Measurements from ENCODE around the gene ZRANB3. TPM values are rescaled to one million over a fixed set of nuclear protein-coding genes. Genes with fewer than 3 reads are reported as not detected.

ZRANB3 gene
- total RNA-seq, 3 donors from 2014 or later (not counting 1 experiment from before 2014, with no cell fraction given): 5.0 to 7.7 (median 5.3) TPM

DNA sequence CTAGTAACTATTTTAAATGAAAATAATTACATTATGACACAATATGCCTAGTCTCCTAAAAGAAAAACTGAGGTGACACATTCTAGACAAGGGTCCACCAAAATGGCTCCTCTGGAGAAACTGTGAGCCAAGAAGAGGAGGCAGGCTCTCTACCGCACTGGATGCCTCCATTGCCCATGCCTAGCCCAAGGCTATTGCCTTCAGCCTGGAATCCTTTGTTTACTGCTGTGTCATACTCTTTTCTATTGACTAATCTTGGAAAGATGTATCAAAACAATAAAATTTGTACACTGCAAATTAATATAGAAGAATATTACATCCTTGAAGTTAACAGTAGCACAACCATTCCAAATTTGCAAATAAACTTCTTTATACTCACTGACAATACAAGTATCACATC, 311.8 kb downstream of the ZRANB3 start:
- TF ChIP-seq CTCF (IDR thresholded peaks at IDR 0.05): no peak
- H3K27me3 Mint-ChIP-seq (ENCODE audit: low read depth in 2 of 2): no peaks in the 10 kb centered on the region
- no peaks in the 10 kb centered on the region for H3K36me3 Mint-ChIP-seq
- H3K9me3 Mint-ChIP-seq: no peaks in the 10 kb centered on the region
- Histone ChIP-seq H3K27ac (ENCODE audit: low read length) (no peak overlapping the region), H3K27me3 (ENCODE audit: control insufficient read depth, insufficient read depth, low read length) (no peaks in the 10 kb centered on the region), H3K4me1 (ENCODE audit: control insufficient read depth, insufficient read depth, low read length) (no peaks in the 10 kb centered on the region), H3K4me3 (ENCODE audit: low read length) (no peak overlapping the region), H3K36me3 (ENCODE audit: control insufficient read depth, insufficient read depth, low read length) (no peaks in the 10 kb centered on the region), H3K9me3 (ENCODE audit: control insufficient read depth, insufficient read depth, low read length) (no peaks in the 10 kb centered on the region)
- H3K27ac Mint-ChIP-seq: no peak overlapping the region
- DNase-seq (no peak), ATAC-seq (no peak)
- no peaks in the 10 kb centered on the region for H3K4me1 Mint-ChIP-seq
- intact Hi-C loops (cut with micrococcal nuclease): no loop called here
- 88% methylated on average over 1 of the region's 1 CpG for WGBS (ENCODE audit: insufficient coverage)
- H3K4me3 Mint-ChIP-seq: no peak overlapping the region

- Mint-ChIP-seq H3K4me1 (no peaks in the 10 kb centered on the region), H3K27me3 (ENCODE audit: low read depth in 2 of 2) (no peaks in the 10 kb centered on the region), H3K4me3 (no peak overlapping the region), H3K36me3 (no peaks in the 10 kb centered on the region), H3K27ac (no peak overlapping the region), H3K9me3 (no peaks in the 10 kb centered on the region)
- ATAC-seq (no peak), DNase-seq (no peak)
- Histone ChIP-seq H3K4me3 (ENCODE audit: low read length) (no peak overlapping the region), H3K27me3 (ENCODE audit: control insufficient read depth, insufficient read depth, low read length) (no peaks in the 10 kb centered on the region), H3K9me3 (ENCODE audit: control insufficient read depth, insufficient read depth, low read length) (no peaks in the 10 kb centered on the region), H3K27ac (ENCODE audit: low read length) (no peak overlapping the region), H3K36me3 (ENCODE audit: control insufficient read depth, insufficient read depth, low read length) (no peaks in the 10 kb centered on the region), H3K4me1 (ENCODE audit: control insufficient read depth, insufficient read depth, low read length) (no peaks in the 10 kb centered on the region)
- TF ChIP-seq CTCF (IDR thresholded peaks at IDR 0.05): no peak
- intact Hi-C loops (cut with micrococcal nuclease): no loop called here
- WGBS (ENCODE audit: insufficient coverage): 97% methylated on average over 2 of the region's 2 CpGs
Observed at GRCh38 chr2:135218426-135218825, 312.6 kb downstream of the ZRANB3 start.

DNA sequence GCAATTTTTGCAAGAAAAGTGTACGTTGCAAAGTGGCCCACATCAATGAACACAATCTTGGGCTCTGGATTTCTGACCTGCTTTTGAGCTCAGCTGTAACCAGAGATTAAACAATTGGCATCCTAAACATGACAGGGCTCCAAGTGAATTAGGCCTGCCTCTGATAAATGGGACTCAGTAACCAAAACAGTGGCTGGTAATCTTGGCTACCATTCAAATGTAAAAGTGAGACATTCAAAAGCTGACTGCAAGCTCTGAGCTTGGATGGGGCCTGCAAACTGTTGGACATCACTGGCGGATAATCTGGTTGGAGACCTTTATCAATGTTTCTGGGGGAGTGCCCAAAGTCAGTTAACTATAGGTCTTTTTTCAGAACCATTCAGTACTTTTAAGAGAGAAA, 318.3 kb downstream of the ZRANB3 start:
- Histone ChIP-seq H3K4me1 (ENCODE audit: control insufficient read depth, insufficient read depth, low read length) (no peaks in the 10 kb centered on the region), H3K4me3 (ENCODE audit: low read length) (no peak overlapping the region), H3K27me3 (ENCODE audit: control insufficient read depth, insufficient read depth, low read length) (no peaks in the 10 kb centered on the region), H3K27ac (ENCODE audit: low read length) (no peak overlapping the region), H3K9me3 (ENCODE audit: control insufficient read depth, insufficient read depth, low read length) (no peaks in the 10 kb centered on the region), H3K36me3 (ENCODE audit: control insufficient read depth, insufficient read depth, low read length) (no peaks in the 10 kb centered on the region)
- ATAC-seq: no peak
- no peak overlapping the region for H3K27ac Mint-ChIP-seq
- no peaks in the 10 kb centered on the region for H3K4me1 Mint-ChIP-seq
- intact Hi-C loops (cut with micrococcal nuclease): no loop called here
- TF ChIP-seq CTCF (IDR thresholded peaks at IDR 0.05): no peak
- DNase-seq: no peak
- no peaks in the 10 kb centered on the region for H3K27me3 Mint-ChIP-seq (ENCODE audit: low read depth in 2 of 2)
- no peaks in the 10 kb centered on the region for H3K36me3 Mint-ChIP-seq
- H3K9me3 Mint-ChIP-seq: no peaks in the 10 kb centered on the region
- 92% methylated on average over 2 of the region's 2 CpGs for WGBS (ENCODE audit: insufficient coverage)
- no peak overlapping the region for H3K4me3 Mint-ChIP-seq

DNA sequence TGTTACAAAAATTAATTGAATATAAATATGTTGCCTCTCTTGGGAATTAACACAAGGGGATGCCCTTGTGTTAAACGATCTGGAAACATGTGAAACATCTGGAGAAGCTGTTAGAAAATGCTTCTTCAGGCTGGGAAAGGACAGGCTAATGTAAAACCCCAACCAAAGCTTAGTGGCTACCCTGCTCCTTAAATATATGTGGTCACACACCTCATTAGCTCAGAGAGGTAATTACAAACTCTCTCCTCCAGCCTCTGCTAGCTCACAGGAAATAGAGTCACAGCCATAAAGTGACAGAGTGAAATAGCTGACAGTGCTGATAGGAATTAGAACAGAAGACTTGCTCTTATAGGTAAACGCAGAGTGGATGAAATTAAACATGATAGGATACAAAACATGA, 323.0 kb downstream of the ZRANB3 start:
- Histone ChIP-seq H3K27me3 (ENCODE audit: control insufficient read depth, insufficient read depth, low read length) (no peaks in the 10 kb centered on the region), H3K27ac (ENCODE audit: low read length) (no peak overlapping the region), H3K36me3 (ENCODE audit: control insufficient read depth, insufficient read depth, low read length) (no peaks in the 10 kb centered on the region), H3K4me1 (ENCODE audit: control insufficient read depth, insufficient read depth, low read length) (no peaks in the 10 kb centered on the region), H3K9me3 (ENCODE audit: control insufficient read depth, insufficient read depth, low read length) (no peaks in the 10 kb centered on the region), H3K4me3 (ENCODE audit: low read length) (no peak overlapping the region)
- no peaks in the 10 kb centered on the region for H3K27me3 Mint-ChIP-seq (ENCODE audit: low read depth in 2 of 2)
- TF ChIP-seq CTCF (IDR thresholded peaks at IDR 0.05): no peak
- DNase-seq (no peak), ATAC-seq (no peak)
- intact Hi-C loops (cut with micrococcal nuclease): no loop called here
- H3K4me3 Mint-ChIP-seq: no peak overlapping the region
- H3K4me1 Mint-ChIP-seq: no peaks in the 10 kb centered on the region
- WGBS (ENCODE audit: insufficient coverage): 78% methylated on average over 2 of the region's 2 CpGs
- H3K27ac Mint-ChIP-seq: no peak overlapping the region
- no peaks in the 10 kb centered on the region for H3K9me3 Mint-ChIP-seq
- H3K36me3 Mint-ChIP-seq: no peaks in the 10 kb centered on the region
